ENCODE measurements around the gene STRAP.

GRCh38 chr12:15936751-15937150 is 54.6 kb downstream of the STRAP start:
- no peak for TF ChIP-seq CTCF (IDR thresholded peaks at IDR 0.05)
- TF ChIP-seq POLR2A (IDR thresholded peaks at IDR 0.05), result no peak
- TF ChIP-seq POLR2AphosphoS5 (IDR thresholded peaks at IDR 0.05), result no peak
- no peak for TF ChIP-seq EP300 (IDR thresholded peaks at IDR 0.05)
